HepG2 (cell line): ENCODE data around the gene KLF3. TPM values are rescaled to one million over a fixed set of nuclear protein-coding genes. Genes with fewer than 3 reads are reported as not detected.

Experiments
- ARID3A ChIP-seq: IDR thresholded peaks from 2 replicates; pipeline ENCODE4 v1.6.1; 2012; ENCODE audit warnings: low read depth, low read length, improper control_type of control experiment
- FOXA3 ChIP-seq: IDR thresholded peaks from 2 replicates; pipeline ENCODE4 v1.6.1; 2016; ENCODE audit warnings: missing genetic modification reagents, missing compliant biosample characterization
- GTF3A ChIP-seq: sonication (generic); formaldehyde crosslinking; conservative IDR thresholded peaks from 2 replicates; pipeline ENCODE4 v1.4.0; 2020; ENCODE audit warnings: mild to moderate bottlenecking, missing genetic modification reagents
- IRF9 ChIP-seq: sonication (generic); formaldehyde crosslinking; IDR thresholded peaks from 2 replicates; pipeline ENCODE4 v1.8.0; 2022; ENCODE audit warnings: missing genetic modification reagents, mild to moderate bottlenecking, borderline replicate concordance
- KLF13 ChIP-seq: sonication (generic); formaldehyde crosslinking; IDR thresholded peaks from 2 replicates; pipeline ENCODE4 v1.4.0; 2020; ENCODE audit warnings: mild to moderate bottlenecking, missing genetic modification reagents
- NCOA1 ChIP-seq: sonication (generic); formaldehyde crosslinking; IDR thresholded peaks from 2 replicates; pipeline ENCODE4 v1.9.0; 2021; ENCODE audit warnings: missing genetic modification reagents
- NFAT5 ChIP-seq: sonication (generic); formaldehyde crosslinking; IDR thresholded peaks from 2 replicates; pipeline ENCODE4 v1.4.0; 2020; ENCODE audit warnings: missing genetic modification reagents
- SIX4 ChIP-seq: sonication (generic); formaldehyde crosslinking; IDR thresholded peaks from 2 replicates; pipeline ENCODE4 v1.4.0; 2020; ENCODE audit warnings: missing genetic modification reagents
- ZNF33A ChIP-seq: sonication (generic); formaldehyde crosslinking; IDR thresholded peaks from 2 replicates; pipeline ENCODE4 v1.5.1; 2020; ENCODE audit warnings: missing genetic modification reagents, mild to moderate bottlenecking, moderate library complexity, borderline replicate concordance
- ZSCAN21 ChIP-seq: sonication (generic); formaldehyde crosslinking; IDR thresholded peaks from 2 replicates; pipeline ENCODE4 v1.8.0; 2022; ENCODE audit warnings: mild to moderate bottlenecking, missing genetic modification reagents, moderate library complexity, borderline replicate concordance
- polyA plus RNA-seq, 8 experiments: library from polyadenylated mRNA; depleted of rRNA in 3 of 8; stranded (reverse) in 7 of 8; unstranded in 1 of 8; fragments of >200 nt; fragmentation: Illumina TruSeq in 4 of 8; extraction: Trizol in 4 of 8; gene quantifications; 2 replicates each; pipeline versions ENCODE4 v1.2.1 to v1.2.3, GENCODE V29; 2011 to 2016; ENCODE audit warnings: low read depth in 4 of 8, missing spikeins in 1 of 8, mixed read lengths in 1 of 8; ENCODE audit not compliant: insufficient read depth in 1 of 8
- total RNA-seq, 5 experiments: library from RNA; depleted of rRNA; stranded (reverse); fragments of >200 nt; fragmentation: Illumina TruSeq; extraction: Trizol; gene quantifications; 2 replicates each; pipeline ENCODE4 v1.2.3, GENCODE V29; 2016; ENCODE audit warnings: low read depth in 1 of 5
- TF ChIP-seq, protein P1 (sequence below): sonication (generic); formaldehyde crosslinking; IDR thresholded peaks from 2 replicates; pipeline ENCODE4 v1.4.0; 2020; ENCODE audit warnings: mild to moderate bottlenecking, missing genetic modification reagents

Gene KLF3
- total and polyA plus RNA-seq, 2 of the 13 experiments (the other 11 are each of a cell fraction or from before 2014, with no cell fraction given): 29.1 to 37.8 TPM

DNA sequence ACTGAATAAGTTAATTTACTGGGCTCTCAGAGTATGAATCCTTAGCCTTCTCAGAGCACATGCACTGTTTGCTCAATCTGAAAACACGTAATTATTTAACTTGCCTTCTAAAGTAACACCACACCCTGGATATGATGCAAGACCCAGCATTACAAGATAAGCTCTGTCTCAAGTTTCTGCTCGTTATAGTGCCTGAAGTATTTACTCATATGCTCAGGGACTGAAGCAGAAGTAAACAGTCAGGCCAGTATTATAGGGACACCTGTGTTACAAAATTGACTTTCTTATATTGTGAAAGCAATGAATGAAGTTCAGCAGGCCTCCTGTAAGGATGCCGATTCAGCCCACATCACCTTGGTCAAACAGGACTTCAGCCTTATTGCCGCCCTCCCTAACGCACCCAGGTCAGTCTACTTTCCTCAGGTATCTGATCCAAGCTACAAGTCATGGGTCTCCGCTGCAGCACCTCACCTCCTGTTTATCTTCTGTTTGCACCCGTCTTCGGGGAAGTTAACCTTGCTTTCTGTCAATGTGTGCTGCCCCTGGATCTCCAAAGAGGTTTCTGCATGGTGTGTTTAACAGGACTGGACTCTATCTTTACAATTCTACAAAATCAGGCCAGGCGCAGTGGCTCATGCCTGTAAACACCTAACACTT is 42.8 kb upstream of the KLF3 start (continued):
- TF ChIP-seq IRF9 (CRISPR knock-in tag) (no peak), NCOA1 (no peak), ZNF33A (CRISPR knock-in tag) (no peak), ZSCAN21 (CRISPR knock-in tag) (no peak), FOXA3 (CRISPR knock-in tag) (peak; percentile 78), SIX4 (CRISPR knock-in tag) (peak; percentile 92), ARID3A (no peak), NFAT5 (CRISPR knock-in tag) (no peak), KLF13 (no peak), GTF3A (CRISPR knock-in tag) (no peak)
- TF ChIP-seq, protein P1, sequence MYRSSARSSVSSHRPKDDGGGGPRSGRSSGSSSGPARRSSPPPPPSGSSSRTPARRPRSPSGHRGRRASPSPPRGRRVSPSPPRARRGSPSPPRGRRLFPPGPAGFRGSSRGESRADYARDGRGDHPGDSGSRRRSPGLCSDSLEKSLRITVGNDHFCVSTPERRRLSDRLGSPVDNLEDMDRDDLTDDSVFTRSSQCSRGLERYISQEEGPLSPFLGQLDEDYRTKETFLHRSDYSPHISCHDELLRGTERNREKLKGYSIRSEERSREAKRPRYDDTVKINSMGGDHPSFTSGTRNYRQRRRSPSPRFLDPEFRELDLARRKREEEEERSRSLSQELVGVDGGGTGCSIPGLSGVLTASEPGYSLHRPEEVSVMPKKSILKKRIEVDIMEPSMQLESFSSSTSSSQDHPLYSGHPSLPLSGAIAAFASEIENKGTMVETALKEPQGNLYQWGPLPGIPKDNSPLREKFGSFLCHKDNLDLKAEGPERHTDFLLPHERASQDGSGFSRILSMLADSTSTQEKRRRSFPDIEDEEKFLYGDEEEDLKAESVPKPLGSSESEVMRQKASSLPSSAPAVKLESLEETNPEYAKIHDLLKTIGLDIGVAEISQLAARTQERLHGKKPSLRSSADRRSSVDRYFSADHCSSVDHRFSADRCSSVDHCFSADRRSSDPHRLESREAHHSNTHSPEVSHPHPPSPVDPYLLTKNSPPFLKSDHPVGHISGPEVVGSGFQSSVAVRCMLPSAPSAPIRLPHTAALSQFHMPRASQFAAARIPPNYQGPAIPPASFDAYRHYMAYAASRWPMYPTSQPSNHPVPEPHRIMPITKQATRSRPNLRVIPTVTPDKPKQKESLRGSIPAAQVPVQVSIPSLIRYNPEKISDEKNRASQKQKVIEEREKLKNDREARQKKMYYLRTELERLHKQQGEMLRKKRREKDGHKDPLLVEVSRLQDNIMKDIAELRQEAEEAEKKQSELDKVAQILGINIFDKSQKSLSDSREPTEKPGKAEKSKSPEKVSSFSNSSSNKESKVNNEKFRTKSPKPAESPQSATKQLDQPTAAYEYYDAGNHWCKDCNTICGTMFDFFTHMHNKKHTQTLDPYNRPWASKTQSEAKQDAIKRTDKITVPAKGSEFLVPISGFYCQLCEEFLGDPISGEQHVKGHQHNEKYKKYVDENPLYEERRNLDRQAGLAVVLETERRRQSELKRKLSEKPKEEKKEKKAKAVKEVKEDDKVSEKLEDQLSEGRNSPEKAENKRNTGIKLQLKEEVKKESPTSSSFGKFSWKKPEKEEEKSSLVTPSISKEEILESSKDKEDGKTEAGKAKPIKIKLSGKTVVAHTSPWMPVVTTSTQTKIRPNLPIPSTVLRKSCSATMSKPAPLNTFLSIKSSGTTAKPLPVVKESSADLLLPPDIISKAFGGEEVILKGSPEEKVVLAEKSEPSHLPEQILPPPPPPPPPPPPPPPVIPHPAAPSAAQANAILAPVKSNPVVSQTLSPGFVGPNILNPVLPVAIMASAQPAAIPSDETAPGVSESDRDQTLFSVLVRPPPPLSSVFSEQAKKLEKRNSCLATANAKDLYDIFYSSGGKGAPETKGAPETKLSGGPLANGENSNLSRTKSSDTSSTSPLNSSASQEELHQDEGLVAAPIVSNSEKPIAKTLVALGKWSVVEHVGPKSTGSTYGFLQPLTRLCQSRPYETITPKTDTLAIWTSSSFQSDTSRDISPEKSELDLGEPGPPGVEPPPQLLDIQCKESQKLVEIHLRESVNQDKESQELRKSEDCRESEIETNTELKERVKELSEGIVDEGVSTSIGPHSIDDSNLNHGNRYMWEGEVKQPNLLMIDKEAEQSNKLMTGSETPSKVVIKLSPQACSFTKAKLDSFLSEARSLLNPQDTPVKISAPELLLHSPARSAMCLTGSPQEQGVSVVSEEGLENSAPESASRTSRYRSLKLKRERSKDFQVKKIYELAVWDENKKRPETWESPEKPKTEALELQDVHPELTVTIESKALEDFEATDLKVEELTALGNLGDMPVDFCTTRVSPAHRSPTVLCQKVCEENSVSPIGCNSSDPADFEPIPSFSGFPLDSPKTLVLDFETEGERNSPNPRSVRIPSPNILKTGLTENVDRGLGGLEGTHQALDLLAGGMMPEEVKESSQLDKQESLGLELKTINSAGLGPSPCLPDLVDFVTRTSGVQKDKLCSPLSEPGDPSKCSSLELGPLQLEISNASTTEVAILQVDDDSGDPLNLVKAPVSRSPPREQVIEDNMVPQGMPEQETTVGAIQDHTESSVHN (CRISPR knock-in tag): no peak
